Measurements from ENCODE around the gene SSR4.

SSR4 gene

GRCh38 chrX:153769865-153770600 is 24.4 kb upstream of the SSR4 start:
- DNase-seq = peak in 1 of 2 donors; percentile 1

GRCh38 chrX:153770601-153771414 is 23.7 kb upstream of the SSR4 start:
- DNase-seq = no peak

- DNase-seq = no peak
Observed at GRCh38 chrX:153771415-153772315, 22.8 kb upstream of the SSR4 start.

DNA sequence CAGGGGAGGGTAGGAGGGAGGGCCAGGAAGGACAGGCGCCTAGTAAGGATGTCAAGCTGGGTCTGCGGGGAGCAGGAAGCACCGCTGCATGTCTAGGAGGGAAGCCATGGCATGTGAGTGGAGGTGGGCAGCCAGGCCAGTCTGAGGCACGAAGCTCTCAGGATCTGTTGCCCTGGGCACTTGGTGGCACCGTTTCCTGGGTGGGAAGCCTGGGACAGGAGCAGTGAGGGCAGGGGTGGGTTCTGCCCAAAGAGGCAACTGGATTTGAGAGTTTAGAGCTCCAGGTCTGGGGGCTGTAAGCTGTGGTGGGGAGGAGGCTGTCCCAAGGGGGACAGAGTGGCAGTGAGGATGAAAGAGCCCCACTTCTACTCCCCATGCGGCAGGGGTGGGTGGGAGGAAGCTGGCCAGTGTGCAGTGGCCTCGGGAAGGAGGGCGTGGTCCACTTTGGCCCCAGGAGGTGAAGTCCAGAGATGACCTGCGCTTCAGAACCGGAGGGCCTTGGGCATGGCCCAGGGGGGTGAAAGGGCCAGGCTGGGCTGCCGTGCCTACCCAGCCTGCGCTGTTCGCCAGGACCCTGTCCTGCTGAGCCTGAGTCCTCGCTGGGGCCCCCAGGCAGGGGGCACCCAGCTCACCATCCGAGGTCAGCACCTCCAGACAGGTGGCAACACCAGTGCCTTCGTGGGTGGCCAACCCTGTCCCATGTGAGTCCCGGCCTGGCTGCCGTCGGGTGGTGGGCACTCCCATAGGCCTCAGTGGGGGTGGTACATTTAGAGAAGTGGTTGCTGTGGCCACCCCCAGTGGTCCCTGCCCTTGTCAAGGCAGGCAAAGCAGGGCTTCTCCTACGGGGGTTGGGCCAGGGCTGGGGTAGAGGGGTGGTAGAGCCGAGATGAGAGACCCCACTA is 21.9 kb upstream of the SSR4 start:
- DNase-seq = no peak

- no peak for DNase-seq
Observed at GRCh38 chrX:153773218-153773611, 21.3 kb upstream of the SSR4 start.

- no peak for DNase-seq
Observed at GRCh38 chrX:153773741-153774575, 20.5 kb upstream of the SSR4 start.

DNA sequence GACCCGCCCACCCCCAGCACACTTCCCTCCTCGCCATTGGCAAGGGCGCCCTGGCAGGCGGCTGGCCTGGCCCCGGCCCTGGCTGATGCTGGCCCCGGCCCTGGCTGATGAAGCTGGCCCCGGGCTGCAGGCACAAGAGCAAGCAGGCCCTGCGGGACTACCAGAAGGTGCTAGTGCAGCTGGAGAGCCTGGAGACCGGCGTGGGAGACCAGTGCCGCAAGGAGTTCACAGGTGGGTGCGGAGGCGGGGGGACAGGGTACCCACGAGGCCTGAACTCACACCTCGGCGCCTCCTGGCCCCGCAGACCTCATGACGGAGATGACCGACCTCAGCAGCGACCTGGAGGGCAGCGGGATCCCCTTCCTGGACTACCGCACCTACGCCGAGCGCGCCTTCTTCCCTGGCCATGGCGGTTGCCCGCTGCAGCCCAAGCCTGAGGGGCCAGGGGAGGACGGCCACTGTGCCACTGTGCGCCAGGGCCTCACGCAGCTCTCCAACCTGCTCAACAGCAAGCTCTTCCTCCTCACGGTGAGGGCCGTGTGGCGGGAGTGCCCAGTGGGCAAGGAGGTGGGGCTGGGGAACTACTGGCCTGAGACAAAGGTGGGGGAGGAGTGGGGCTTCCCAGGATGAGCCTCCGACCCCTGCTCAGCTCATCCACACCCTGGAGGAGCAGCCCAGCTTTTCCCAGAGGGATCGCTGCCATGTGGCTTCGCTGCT is 19.7 kb upstream of the SSR4 start:
- no peak for DNase-seq

- DNase-seq = no peak
Observed at GRCh38 chrX:153775293-153776119, 19.0 kb upstream of the SSR4 start.

DNA sequence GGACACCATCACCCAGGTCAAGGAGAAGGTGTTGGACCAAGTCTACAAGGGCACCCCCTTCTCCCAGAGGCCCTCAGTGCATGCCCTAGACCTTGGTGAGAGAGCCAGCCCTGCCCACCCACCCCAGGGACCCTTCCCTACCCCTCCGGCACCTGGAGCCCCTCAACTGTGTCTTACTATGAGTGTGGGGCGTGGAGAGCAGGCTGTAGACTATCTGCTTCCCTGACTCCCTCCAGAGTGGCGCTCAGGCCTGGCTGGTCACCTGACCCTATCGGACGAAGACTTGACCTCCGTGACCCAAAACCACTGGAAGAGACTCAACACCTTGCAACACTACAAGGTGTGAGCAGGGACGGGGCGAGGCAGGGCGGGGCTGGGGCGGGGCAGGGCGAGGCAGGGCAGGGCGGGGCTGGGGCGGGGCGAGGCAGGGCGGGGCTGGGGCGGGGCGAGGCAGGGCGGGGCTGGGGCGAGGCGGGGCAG is 18.3 kb upstream of the SSR4 start:
- no peak for DNase-seq

- DNase-seq = no peak
Observed at GRCh38 chrX:153776611-153777045, 17.8 kb upstream of the SSR4 start.

DNA sequence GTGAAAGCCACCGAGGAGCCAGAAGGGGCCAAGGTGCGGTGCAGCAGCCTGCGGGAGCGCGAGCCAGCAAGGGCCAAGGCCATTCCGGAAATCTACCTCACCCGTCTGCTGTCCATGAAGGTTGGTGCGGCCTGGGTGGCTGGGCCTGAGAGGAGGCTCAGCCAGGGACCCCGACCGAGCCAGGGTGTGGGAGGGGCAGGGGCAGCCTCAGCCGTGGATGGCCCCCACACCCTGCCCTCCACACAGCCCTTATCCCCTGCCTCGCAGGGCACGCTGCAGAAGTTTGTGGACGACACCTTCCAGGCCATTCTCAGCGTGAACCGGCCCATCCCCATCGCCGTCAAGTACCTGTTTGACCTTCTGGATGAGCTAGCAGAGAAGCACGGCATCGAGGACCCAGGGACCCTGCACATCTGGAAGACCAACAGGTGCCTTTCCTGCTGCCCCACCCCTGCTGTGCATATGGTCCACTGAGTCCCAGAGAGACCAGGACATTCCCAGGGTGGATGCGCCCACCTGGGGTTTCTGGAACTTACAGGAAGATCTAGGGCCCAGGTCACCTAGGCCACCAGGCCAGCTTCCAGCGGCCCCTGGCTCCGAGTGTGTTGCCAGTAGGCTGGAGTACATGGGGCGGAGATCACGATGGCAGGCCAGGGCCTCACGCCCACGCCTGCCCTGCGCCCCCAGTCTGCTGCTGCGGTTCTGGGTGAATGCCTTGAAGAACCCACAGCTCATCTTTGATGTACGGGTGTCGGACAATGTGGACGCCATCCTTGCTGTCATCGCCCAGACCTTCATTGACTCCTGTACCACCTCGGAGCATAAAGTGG is 17.0 kb upstream of the SSR4 start:
- no peak for DNase-seq

DNA sequence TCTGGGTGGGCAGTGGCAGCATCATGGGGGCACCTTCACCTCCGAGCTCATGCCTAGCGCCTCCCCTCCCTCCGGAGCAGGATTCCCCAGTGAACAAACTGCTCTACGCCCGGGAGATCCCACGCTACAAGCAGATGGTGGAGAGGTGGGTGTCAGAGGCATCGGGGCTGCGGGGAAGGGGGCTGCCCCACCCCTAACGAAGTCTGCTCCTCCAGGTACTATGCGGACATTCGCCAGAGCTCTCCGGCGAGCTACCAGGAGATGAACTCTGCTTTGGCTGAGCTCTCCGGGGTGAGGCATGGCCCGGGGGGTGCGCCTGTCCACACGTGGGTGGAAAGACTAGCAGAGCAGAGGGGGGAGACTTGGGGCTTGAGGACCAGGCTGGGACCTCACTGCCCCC is 16.3 kb upstream of the SSR4 start:
- no peak for DNase-seq

- no peak for DNase-seq
Observed at GRCh38 chrX:153778684-153779101, 15.8 kb upstream of the SSR4 start.

DNA sequence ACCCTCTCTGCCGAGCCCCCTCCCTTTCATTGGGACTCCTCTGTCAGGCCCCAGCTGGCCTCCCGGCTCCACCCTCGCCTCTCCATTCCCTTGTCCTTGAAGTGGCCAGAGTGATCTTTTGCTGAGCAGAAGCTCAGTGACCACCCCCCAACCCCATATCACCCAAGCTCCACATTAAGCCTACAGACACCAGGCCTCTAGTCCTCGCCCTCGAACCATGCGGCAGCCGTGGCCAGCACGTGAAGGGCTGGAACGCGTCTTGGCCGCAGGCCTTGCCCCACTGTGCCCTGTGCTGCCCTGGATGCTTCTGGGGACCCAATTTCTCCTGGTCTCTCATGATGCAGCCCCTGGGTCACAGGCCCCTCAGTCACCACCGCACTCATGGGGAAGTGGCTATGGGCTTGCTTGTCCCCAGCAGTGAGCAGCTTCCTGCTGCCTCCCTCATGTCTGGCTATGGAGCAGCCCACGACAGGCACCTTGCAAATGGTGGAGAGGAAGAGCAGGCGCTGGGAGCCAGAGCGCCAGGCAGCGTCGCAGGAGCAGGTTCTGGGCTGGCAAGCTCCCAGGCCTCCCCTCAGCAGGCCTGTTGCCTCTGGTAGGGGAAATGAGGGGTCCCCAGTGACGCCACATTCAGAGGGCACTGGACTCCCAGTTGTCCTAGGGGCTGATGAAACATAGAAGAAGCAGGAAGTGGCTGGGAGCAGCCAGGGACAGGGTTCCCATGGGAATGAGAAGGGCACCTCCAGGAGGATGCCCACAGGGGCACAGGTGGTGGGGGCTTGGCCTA is 14.4 kb upstream of the SSR4 start:
- DNase-seq = no peak

DNA sequence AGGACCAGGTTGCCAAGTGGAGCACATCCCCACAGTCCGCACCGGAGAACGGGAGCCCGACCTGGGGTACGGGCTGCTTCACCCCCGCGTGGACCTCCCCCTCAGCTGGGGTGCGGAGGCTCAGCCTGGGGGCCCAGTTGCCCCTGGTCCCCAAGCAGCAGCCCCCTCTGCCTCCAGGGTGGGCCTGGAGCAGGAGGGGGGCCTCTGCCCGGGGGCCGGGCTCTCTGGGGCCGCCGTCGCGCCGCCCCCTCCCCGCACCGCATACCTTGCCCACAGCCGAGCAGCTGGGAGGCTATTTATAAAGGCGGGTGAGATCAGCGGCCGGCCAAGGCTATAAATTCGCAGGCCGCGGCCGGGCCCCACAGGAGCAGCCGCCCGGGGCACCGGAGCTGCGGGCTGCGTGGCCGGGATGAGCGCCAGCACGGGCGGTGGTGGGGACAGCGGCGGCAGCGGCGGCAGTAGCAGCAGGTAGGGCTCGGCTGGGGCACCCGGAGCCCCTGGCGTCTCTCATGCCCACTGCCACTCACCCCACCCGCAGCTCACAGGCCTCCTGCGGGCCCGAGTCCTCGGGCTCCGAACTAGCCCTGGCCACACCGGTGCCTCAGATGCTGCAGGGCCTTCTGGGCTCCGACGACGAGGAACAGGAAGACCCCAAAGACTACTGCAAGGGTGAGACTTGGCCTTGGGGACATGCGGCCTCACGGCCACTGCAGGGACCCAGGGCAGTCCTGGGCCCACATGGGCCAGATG is 13.6 kb upstream of the SSR4 start, which contains the start of gene SRPK3:
TSS of gene SRPK3 (plus strand) at position 364 of the 750 bp plus-strand sequence. CDS start at position 410, 46 bp downstream.
- no peak for DNase-seq

DNA sequence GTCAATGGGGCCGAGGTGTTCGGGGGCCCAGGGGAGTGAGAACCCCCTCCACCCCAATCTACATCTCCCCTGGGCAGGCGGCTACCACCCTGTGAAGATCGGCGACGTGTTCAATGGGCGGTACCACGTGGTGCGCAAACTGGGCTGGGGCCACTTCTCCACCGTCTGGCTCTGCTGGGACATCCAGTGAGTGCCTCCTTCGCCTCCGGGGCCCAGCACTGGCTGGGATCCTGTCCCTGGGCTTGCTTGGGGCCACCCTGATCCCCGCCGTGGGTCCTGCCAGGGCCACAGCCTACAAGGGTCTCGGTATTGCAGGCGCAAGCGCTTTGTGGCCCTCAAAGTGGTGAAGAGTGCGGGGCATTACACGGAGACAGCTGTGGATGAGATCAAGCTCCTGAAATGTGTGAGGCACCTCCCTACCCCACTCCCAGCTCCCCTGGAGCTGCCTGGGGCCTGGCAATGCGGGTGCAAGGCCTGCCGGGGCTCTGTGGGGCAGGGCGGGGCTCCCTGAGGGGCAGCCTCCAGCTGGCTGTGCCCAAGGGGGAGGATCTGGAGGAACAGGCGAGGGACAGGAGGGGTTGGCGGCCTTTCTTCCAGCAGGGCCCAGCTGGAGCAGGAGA is 12.9 kb upstream of the SSR4 start:
- DNase-seq = no peak

Data from CD4-positive, alpha-beta T cell treated with Interferon alpha-2 for 1 hour (primary cell).